Thymus (tissue), 11 donors: ENCODE measurements around the gene DIAPH2. TPM values are rescaled to one million over a fixed set of nuclear protein-coding genes. Genes with fewer than 3 reads are reported as not detected.

Experiments
- DNase-seq, 9 donors: peaks; one replicate each; pipeline ENCODE4 v3.0.0-alpha.2; 2013; ENCODE audit warnings: low spot score in 9 of 9, low read depth in 6 of 9, missing footprints in 1 of 9
- H3K27ac ChIP-seq, 2 donors: one replicate each; pipeline ENCODE4 v1.5.1; 2013; ENCODE audit warnings: control low read depth in 1 of 2, low read depth in 1 of 2, low read length in 1 of 2, mild to moderate bottlenecking in 1 of 2, moderate library complexity in 1 of 2
- H3K27me3 ChIP-seq, 2 donors: one replicate each; pipeline ENCODE4 v1.5.1; 2013; ENCODE audit warnings: low read length in 1 of 2; ENCODE audit not compliant: control insufficient read depth in 2 of 2, insufficient read depth in 1 of 2
- H3K36me3 ChIP-seq, 2 donors: one replicate each; pipeline ENCODE4 v1.5.1; 2013; ENCODE audit warnings: low read length in 1 of 2, mild to moderate bottlenecking in 1 of 2, moderate library complexity in 1 of 2; ENCODE audit not compliant: control insufficient read depth in 2 of 2, insufficient read depth in 2 of 2
- H3K4me1 ChIP-seq, 2 donors: one replicate each; pipeline ENCODE4 v1.5.1; 2013; ENCODE audit warnings: low read length in 2 of 2; ENCODE audit not compliant: control insufficient read depth in 2 of 2, insufficient read depth in 2 of 2
- H3K4me3 ChIP-seq, 2 donors: one replicate each; pipeline ENCODE4 v1.5.1; 2013; ENCODE audit warnings: low read length in 2 of 2, control low read depth in 1 of 2, mild to moderate bottlenecking in 1 of 2
- H3K9me3 ChIP-seq, 2 donors: one replicate each; pipeline ENCODE4 v1.5.1; 2013; ENCODE audit warnings: low read length in 1 of 2, mild to moderate bottlenecking in 1 of 2; ENCODE audit not compliant: control insufficient read depth in 2 of 2, insufficient read depth in 1 of 2
- WGBS: extraction: QIAGEN DNeasy Blood & Tissue Kit; methylation state at CpG from one replicate; pipeline ENCODE4 v1.1.7; 2013; 5-methylcytosine and 5-hydroxymethylcytosine counted together
- polyA plus RNA-seq: library from polyadenylated mRNA; stranded (reverse); fragments of 200-250 nt; gene quantifications from one replicate; pipeline ENCODE4 v1.2.3, GENCODE V29; 2013
- total RNA-seq: library from RNA; stranded (reverse); fragments of 120-200 nt; gene quantifications from one replicate; pipeline ENCODE4 v1.2.4, GENCODE V29; 2013
- donor health status: healthy.

DIAPH2 gene
- total and polyA plus RNA-seq, 2 donors: 4.8 to 13.1 TPM

DNA sequence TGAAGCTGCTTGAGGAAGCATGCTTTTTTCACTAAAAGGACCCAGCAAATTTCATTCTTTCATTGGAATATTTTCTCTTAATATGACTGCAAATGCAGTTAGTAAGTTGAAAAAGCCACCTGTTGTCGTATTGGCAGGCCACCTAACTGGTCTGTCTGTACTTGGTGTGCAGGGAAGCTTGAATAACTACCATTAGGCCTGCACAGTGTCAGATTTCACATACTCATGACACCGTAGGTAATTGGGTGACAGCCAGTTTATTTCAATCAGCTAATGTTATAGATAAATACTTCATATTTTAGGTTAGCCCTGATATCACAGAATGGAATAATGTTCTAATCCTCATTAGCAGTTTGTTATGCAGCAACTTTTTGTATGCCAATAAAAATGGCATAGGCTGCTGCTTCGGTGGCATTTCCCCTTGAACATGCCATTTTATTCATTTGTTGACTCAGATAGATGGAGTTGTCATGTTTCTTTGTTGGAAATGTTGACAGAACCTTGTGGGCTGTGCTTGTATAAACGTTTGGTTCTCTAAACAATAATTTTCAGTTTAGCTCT is 372.8 kb downstream of the DIAPH2 start:
- Histone ChIP-seq H3K27me3 (no peaks in the 10 kb centered on the region), H3K4me1 (no peaks in the 10 kb centered on the region), H3K27ac (no peak overlapping the region), H3K4me3 (no peak overlapping the region), H3K36me3 (no peaks in the 10 kb centered on the region), H3K9me3 (no peaks in the 10 kb centered on the region)
- WGBS: 91% methylated on average over 4 of the region's 4 CpGs
- DNase-seq: no peak

DNA sequence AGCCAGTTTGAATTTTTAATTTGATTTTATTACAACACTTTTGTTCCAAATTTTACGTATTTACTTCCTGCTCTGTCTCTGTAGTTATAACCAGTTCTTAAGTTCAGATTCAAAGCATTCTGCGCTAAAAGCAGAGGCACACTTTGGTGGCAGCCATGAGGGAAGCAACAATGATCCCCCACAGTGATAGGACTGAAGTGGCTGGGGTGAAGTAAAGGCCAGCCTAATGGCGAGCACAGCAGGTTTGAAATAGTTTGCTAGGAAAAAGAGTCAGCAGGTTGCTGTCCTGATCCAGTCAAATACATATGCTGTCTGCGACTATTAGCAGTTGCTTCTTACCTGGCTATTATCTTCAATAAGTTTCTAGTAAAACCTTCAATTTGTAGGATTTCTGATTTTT is 375.4 kb downstream of the DIAPH2 start:
- H3K9me3 ChIP-seq: no peaks in the 10 kb centered on the region
- no peaks in the 10 kb centered on the region for H3K36me3 ChIP-seq
- H3K27me3 ChIP-seq: no peaks in the 10 kb centered on the region
- H3K27ac ChIP-seq: no peak overlapping the region
- H3K4me3 ChIP-seq: no peak overlapping the region
- H3K4me1 ChIP-seq: no peaks in the 10 kb centered on the region
- DNase-seq: no peak
- 99% methylated on average over 4 of the region's 4 CpGs for WGBS

DNA sequence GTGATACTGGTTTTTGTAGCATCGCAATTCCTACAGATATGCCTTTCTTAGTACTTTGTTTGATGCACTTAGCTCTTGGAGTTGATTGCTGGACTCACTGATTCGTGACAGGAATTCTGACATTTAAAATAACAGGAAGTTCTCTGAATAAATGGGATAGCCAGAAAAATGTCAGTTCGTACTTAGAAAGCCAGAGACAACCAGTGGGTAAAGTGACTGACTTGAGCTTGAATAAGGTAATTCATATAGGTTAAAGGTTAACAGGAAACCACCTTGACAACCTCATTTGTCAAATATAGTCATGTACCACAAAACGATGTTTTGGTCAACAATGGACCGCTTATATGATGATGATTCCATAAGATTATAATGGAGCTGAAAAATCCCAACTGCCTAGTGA is 380.4 kb downstream of the DIAPH2 start:
- H3K27ac ChIP-seq: no peak overlapping the region
- H3K36me3 ChIP-seq: no peaks in the 10 kb centered on the region
- no peaks in the 10 kb centered on the region for H3K27me3 ChIP-seq
- no peak overlapping the region for H3K4me3 ChIP-seq
- no peaks in the 10 kb centered on the region for H3K9me3 ChIP-seq
- no peaks in the 10 kb centered on the region for H3K4me1 ChIP-seq
- no peak for DNase-seq
- WGBS: 97% methylated on average over 5 of the region's 5 CpGs

GRCh38 chrX:97065973-97066372 is 381.3 kb downstream of the DIAPH2 start:
- H3K4me1 ChIP-seq: no peaks in the 10 kb centered on the region
- no peak overlapping the region for H3K4me3 ChIP-seq
- H3K27me3 ChIP-seq: no peaks in the 10 kb centered on the region
- no peak overlapping the region for H3K27ac ChIP-seq
- no peaks in the 10 kb centered on the region for H3K9me3 ChIP-seq
- H3K36me3 ChIP-seq: no peaks in the 10 kb centered on the region
- no peak for DNase-seq

DNA sequence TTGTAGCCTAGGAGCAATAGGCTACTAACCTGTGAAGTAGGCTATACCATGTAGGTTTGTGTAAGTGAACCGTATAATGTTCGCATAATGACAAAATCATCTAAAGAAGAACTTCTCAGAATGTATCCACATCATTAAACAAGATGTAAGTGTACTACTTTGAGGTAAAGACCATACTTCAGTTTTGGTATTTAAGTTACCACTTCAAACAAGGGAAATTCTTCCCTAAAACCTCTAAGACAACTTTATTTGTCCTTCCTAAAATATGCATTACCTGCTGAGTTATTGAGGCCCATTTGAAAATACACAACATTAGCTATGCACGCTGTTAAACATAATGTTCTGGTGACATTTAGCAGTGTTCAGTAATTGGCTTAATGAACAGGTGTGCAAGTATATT is 381.7 kb downstream of the DIAPH2 start:
- Histone ChIP-seq H3K9me3 (no peaks in the 10 kb centered on the region), H3K36me3 (no peaks in the 10 kb centered on the region)
- WGBS: 63% methylated on average over 3 of the region's 3 CpGs

DNA sequence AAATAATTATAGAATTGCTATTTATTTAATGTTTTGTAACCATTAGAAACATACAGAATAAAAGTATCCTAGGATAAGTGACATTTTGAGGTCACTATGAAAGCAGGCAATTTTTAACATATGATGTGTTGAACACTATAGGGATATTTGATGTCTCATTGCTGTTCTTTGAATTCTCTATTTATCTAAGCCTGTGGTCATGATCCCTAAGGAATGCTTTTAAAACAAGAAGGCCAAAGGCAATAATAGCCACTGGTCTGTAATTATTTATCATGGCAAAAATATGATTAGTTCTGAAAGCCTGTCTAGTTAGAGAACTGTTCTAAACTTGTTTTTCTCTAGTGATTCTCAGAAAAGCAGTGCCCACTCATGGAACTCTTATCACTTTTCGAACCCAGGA is 385.7 kb downstream of the DIAPH2 start:
- no peak overlapping the region for H3K4me3 ChIP-seq
- H3K27me3 ChIP-seq: no peaks in the 10 kb centered on the region
- H3K9me3 ChIP-seq: no peaks in the 10 kb centered on the region
- no peaks in the 10 kb centered on the region for H3K36me3 ChIP-seq
- no peak overlapping the region for H3K27ac ChIP-seq
- 95% methylated on average over 1 of the region's 1 CpG for WGBS
- no peak for DNase-seq
- no peaks in the 10 kb centered on the region for H3K4me1 ChIP-seq

More for the DNA sequence above, 381.7 kb downstream of the DIAPH2 start:
- DNase-seq: no peak
- H3K4me3 ChIP-seq: no peak overlapping the region
- no peak overlapping the region for H3K27ac ChIP-seq
- no peaks in the 10 kb centered on the region for H3K4me1 ChIP-seq
- H3K27me3 ChIP-seq: no peaks in the 10 kb centered on the region

DNA sequence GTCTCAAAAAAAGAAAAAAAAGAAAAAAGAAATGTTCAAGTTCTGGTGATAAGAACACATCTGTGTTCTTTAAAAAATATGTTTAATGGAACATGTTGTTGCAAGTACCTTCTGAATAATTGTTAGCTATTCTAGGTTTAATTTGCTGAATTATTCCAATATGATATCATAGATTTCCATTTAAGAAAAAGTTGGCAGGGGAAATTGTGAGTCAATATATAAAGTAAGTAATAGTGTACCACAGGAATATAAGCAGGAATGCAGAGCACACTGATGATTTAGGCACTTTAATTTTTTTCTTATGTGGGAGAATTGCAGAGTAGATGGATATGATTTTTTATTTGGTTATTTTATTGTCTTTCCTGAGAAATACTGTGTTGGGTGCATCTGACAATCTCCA is 389.8 kb downstream of the DIAPH2 start:
- no peaks in the 10 kb centered on the region for H3K27me3 ChIP-seq
- H3K27ac ChIP-seq: no peak overlapping the region
- DNase-seq: no peak
- H3K9me3 ChIP-seq: no peaks in the 10 kb centered on the region
- no peak overlapping the region for H3K4me3 ChIP-seq
- no peaks in the 10 kb centered on the region for H3K36me3 ChIP-seq
- no peaks in the 10 kb centered on the region for H3K4me1 ChIP-seq

- Histone ChIP-seq H3K4me3 (no peak overlapping the region), H3K27me3 (no peaks in the 10 kb centered on the region), H3K27ac (no peak overlapping the region), H3K4me1 (no peaks in the 10 kb centered on the region), H3K36me3 (no peaks in the 10 kb centered on the region), H3K9me3 (no peaks in the 10 kb centered on the region)
- 92% methylated on average over 1 of the region's 1 CpG for WGBS
- DNase-seq: no peak
These were observed 404.5 kb downstream of the DIAPH2 start for GRCh38 chrX:97089116-97089515.

DNA sequence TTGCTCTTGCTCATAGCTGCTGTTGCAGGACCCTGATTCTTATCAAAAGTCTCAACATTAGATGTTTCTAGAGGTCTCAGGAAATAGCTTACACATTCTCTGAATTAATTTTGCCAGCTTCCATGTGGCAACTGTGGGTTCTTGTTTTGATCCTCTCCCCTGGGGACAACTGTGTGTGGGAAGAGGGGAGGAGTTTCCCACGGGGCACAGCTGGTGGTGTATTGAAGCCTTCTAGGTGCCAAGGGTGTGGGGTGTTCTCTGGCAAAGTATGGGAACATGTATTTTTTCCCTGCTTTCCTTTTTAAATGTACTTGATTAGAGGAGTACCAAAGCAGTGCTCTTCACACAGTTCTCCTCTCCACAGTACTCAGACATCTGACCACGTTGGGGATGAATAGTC is 411.7 kb downstream of the DIAPH2 start:
- H3K27me3 ChIP-seq: no peaks in the 10 kb centered on the region
- H3K4me1 ChIP-seq: no peaks in the 10 kb centered on the region
- no peak overlapping the region for H3K4me3 ChIP-seq
- no peak overlapping the region for H3K27ac ChIP-seq
- no peaks in the 10 kb centered on the region for H3K36me3 ChIP-seq
- 54% methylated on average over 2 of the region's 2 CpGs for WGBS
- no peak for DNase-seq
- no peaks in the 10 kb centered on the region for H3K9me3 ChIP-seq

- DNase-seq: no peak
- H3K27me3 ChIP-seq: no peaks in the 10 kb centered on the region
- H3K36me3 ChIP-seq: no peaks in the 10 kb centered on the region
- H3K27ac ChIP-seq: no peak overlapping the region
- no peaks in the 10 kb centered on the region for H3K9me3 ChIP-seq
- no peak overlapping the region for H3K4me3 ChIP-seq
- no peaks in the 10 kb centered on the region for H3K4me1 ChIP-seq
These were observed 418.3 kb downstream of the DIAPH2 start for GRCh38 chrX:97102938-97103337.
